Peyer's patch (tissue), 4 donors: ENCODE results near the gene TMEM63A.

Experiments
- POLR2A ChIP-seq, 2 donors: fragments of 450-650 bp; IDR thresholded peaks; one replicate each; pipeline ENCODE4 v1.5.1; 2017; ENCODE audit warnings: antibody characterized with exemption in 2 of 2, mild to moderate bottlenecking in 2 of 2, moderate library complexity in 2 of 2
- TF ChIP-seq, protein P1 (sequence below), 6 experiments: fragments of 450-650 bp in 4 of 6; fragments of 200-600 bp in 2 of 6; sonication (generic) in 1 of 6; IDR thresholded peaks; one replicate each; pipeline ENCODE4 v1.5.1; 2017 to 2019; ENCODE audit warnings: antibody characterized with exemption in 6 of 6, mild to moderate bottlenecking in 3 of 6, moderate library complexity in 1 of 6

DNA sequence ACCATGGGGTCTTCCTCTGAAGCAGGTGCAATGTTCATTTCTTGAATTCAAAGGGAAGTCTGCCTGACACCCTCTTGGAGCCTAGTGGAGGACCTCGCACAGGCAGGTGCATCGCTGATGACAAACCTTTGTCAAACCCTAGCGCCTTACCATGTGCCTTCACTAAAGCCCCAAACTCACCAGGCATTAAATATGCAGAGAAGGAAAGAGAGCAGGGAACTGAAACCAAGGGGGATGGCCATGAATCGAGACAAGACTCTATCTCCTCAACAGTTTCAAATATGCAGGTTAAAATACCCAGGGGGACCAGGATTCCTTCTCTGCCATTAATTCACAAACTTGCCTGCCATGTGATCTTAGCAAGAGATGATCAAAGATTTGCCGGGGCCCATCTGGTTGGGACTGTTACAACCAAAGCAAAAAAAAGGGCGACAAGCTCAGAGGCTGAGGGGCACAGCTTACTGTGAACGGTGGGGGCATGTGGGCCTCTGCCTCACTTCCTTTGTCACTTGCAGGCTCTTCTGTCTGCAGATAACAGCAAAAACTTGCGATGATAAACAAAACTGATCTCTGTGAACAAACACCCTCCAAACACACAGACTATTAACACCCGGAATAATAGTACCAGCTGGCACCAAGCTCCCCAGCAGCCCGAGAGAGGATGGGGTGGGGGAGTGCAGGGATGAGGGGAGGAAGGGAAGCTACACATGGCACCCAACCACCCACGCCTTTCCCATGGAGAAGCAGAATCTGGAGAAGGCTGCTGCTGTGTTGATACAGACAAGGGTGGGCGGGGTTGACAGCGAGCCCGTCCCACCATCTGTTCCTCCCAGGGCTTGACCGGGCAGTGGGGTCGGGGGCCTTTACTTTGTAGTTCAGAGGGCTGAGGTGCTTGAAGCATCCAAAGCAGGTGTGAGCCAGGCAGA is 33.9 kb downstream of the TMEM63A start:
- no peak for TF ChIP-seq POLR2A (IDR thresholded peaks at IDR 0.05)
- TF ChIP-seq, protein P1, sequence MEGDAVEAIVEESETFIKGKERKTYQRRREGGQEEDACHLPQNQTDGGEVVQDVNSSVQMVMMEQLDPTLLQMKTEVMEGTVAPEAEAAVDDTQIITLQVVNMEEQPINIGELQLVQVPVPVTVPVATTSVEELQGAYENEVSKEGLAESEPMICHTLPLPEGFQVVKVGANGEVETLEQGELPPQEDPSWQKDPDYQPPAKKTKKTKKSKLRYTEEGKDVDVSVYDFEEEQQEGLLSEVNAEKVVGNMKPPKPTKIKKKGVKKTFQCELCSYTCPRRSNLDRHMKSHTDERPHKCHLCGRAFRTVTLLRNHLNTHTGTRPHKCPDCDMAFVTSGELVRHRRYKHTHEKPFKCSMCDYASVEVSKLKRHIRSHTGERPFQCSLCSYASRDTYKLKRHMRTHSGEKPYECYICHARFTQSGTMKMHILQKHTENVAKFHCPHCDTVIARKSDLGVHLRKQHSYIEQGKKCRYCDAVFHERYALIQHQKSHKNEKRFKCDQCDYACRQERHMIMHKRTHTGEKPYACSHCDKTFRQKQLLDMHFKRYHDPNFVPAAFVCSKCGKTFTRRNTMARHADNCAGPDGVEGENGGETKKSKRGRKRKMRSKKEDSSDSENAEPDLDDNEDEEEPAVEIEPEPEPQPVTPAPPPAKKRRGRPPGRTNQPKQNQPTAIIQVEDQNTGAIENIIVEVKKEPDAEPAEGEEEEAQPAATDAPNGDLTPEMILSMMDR (IDR thresholded peaks at IDR 0.05) = no peak
